ENCODE data around the gene SYPL2.
A peak's percentile ranks its signal among the peaks of the same experiment; 100 is the strongest.
"Not testable (repeated sequence)": the region's sequence is repeated elsewhere in the genome, so short reads cannot be mapped to it uniquely, and the experiment has no call there.

Gene SYPL2

DNA sequence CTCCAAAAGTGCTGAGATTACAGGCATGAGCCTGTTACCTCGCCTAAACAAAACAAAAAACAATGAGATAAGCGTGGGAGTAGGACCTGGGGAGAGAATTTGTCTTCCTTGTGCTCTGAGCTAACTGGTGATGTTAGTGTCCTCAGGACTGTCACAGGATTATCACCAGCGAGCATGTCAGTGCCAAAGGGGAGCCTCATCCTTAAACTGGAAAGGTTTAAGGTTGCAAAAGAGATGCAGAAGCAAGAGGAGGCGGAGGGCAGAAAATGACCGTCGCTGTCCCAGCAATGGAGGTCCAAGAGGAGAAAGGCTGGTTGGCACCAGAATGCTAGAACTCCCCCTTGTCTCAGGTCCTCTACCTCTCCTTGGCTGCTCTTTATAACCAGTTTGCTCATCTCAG lies 3.9 kb downstream of the SYPL2 start:
- no peak for DNase-seq (ENCODE audit: low spot score)

DNA sequence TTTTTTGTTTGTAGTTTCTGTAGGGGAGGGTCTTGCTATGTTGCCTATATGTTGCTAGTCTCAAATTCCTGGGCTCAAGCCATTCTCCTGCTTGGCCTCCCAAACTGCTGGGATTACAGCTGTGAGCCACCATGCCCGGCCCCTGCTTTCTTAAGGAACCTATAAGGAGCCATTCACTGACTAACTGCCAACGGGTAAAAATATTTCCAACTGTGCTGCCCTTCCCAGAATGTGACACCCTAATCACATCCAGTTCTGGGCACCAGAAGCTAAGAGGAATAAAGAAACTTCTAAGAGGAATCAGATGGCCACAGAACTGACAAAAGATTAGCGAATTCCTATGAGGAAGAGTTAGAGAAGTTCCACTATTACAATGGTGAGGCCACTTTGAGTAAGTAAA lies 6.4 kb downstream of the SYPL2 start:
- no peak for DNase-seq (ENCODE audit: low spot score)

- not testable (repeated sequence) for DNase-seq (ENCODE audit: low spot score)
Observed at GRCh38 chr1:109473284-109474057, 7.1 kb downstream of the SYPL2 start.

GRCh38 chr1:109474697-109475096 lies 8.4 kb downstream of the SYPL2 start:
- no peak for DNase-seq (ENCODE audit: low spot score)

DNA sequence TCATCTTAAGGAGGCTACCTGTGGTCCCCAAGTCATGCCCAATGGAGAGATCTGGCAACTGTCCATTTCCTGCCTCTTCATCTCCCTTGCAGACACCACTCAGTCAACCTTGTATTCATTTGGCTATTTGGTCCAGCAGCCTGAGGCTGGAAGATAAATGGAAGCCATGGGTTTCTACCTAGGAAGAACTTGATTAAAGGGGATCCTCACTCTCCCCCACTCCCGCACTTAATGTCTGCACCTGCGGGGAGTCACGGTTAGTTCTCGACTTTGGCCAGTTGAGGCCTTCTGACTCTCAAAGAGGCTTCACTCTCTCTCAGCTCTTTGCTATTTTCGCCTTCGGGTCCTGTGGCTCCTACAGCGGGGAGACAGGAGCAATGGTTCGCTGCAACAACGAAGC lies 8.9 kb downstream of the SYPL2 start:
- DNase-seq (ENCODE audit: low spot score) = no peak

- DNase-seq (ENCODE audit: low spot score) = no peak
Observed at GRCh38 chr1:109476825-109477224, 10.5 kb downstream of the SYPL2 start.

DNA sequence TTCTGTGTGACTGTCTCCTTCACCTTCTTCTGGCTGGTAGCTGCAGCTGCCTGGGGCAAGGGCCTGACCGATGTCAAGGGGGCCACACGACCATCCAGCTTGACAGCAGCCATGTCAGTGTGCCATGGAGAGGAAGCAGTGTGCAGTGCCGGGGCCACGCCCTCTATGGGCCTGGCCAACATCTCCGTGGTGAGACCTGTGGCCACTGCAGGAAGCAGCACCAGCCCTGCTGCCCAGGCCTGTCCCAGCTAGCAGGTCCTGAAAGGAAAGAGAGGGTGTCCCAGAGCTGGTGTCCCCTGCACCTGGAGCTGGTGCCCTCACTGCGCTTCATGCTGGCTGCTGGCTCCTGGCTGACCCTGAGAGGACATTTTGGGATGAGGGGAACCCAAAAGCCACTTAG lies 11.5 kb downstream of the SYPL2 start:
- no peak for DNase-seq (ENCODE audit: low spot score)

GRCh38 chr1:109478806-109479205 lies 12.5 kb downstream of the SYPL2 start:
- DNase-seq (ENCODE audit: low spot score) = peak; percentile 28

- no peak for DNase-seq (ENCODE audit: low spot score)
Observed at GRCh38 chr1:109479311-109479710, 13.0 kb downstream of the SYPL2 start.

GRCh38 chr1:109479901-109480300 lies 13.6 kb downstream of the SYPL2 start:
- no peak for DNase-seq (ENCODE audit: low spot score)

- DNase-seq (ENCODE audit: low spot score) = no peak
Observed at GRCh38 chr1:109481646-109482045, 15.3 kb downstream of the SYPL2 start.

GRCh38 chr1:109482242-109482641 lies 15.9 kb downstream of the SYPL2 start:
- DNase-seq (ENCODE audit: low spot score) = no peak

DNA sequence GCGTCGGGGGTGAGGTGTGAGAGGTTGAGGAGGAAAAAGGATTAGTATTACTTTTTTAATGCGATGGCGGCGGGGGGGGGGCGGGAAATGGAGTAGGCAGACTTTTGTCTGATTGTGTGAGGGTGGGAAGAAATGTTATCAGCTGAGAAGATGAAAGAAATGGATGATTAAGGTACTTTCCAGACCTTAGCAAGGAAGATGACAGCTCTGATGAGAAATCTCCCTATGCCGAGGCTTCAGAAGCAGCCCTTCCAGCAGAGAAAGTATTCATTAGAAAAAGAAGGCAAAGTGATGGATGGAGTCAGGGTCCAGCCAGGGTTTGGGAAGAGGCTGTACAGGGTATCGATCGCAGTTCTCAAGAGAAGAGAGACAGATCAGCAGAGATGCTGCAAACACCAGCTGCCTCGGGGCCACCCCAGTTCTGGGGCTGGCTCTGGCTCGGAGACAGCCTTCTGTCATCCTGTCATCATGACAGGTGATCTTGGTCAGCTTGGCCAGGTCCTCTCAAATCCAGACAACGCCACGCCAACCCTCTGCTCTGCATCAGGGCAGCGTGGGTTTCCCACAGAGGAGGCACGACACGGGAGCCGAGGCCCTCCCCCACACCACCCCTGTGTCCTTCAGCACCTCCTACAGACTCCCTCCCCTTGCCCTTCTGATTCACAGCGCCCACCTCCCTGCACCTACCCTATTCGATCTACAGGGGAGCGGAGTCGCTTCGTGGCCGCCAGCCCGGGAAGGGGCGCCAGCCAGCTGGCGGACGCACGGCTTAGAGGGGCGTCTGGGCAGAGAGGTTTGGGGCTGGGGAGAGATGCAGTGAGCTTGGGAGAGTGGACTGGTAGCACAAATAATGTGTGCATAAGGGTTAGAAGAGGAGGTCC lies 16.7 kb downstream of the SYPL2 start:
- no peak for DNase-seq (ENCODE audit: low spot score)

GRCh38 chr1:109483672-109484518 lies 17.5 kb downstream of the SYPL2 start, which contains the start of gene ATXN7L2:
Gene ATXN7L2 (plus strand): TSS chr1:109483905. CDS start chr1:109483954, 49 bp downstream.
- DNase-seq (ENCODE audit: low spot score) = peak; percentile 92

- DNase-seq (ENCODE audit: low spot score) = no peak
Observed at GRCh38 chr1:109484519-109484975, 18.2 kb downstream of the SYPL2 start.

GRCh38 chr1:109485001-109485400 lies 18.7 kb downstream of the SYPL2 start:
- DNase-seq (ENCODE audit: low spot score) = no peak

GRCh38 chr1:109487261-109487660 lies 20.9 kb downstream of the SYPL2 start:
- DNase-seq (ENCODE audit: low spot score) = no peak

- no peak for DNase-seq (ENCODE audit: low spot score)
Observed at GRCh38 chr1:109488201-109488600, 21.9 kb downstream of the SYPL2 start.

GRCh38 chr1:109488696-109489095 lies 22.4 kb downstream of the SYPL2 start:
- DNase-seq (ENCODE audit: low spot score) = no peak

DNA sequence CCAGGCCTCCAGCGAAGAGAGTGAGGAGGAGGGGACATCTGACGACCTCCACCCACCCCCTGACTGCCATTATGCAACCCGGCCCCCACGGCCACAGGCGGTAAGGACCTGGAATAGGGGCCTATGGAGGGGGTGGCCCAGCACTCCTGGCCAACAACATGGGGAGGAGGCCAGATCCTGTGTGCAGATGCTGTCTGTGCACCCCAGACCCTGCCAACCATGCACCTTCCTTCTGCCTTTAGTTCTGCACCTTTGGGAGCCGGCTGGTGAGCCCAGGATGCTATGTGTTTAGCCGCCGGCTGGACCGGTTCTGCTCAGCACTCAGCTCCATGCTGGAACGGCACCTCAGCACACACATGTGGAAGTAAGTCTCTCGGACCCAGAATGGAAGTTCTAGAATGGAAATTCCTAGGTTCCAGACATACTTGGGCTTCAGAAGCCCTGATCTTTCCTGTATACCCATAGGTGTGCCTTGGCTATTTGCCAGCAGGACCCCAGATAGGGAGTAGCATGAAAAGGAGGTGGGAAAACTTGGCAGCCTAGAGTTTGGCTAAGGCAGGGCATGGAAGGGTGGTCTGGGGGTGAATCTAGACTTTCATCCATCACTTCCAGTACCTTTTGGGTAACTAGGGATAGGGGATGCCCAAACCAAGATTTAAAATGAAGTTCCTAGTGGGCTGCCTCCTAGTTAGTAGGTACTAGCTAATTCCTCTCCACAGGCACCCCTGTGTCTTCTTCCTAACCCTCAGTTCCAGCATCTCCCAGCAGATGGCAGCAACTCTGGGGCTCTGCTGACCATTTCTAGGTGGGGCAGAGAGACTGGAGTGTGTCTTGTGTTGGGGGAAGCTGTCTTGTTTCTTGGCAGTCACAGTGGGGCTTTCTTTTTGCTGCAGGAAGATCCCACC lies 23.9 kb downstream of the SYPL2 start:
- peak; percentile 64 for DNase-seq (ENCODE audit: low spot score)

- no peak for DNase-seq (ENCODE audit: low spot score)
Observed at GRCh38 chr1:109490934-109491302, 24.6 kb downstream of the SYPL2 start.
